HepG2 (cell line): Measurements from ENCODE around the gene SUPT4H1. TPM values are rescaled to one million over a fixed set of nuclear protein-coding genes. Genes with fewer than 3 reads are reported as not detected.

Source experiments
- CHCHD3 ChIP-seq: sonication (generic); formaldehyde crosslinking; IDR thresholded peaks from 2 replicates; pipeline ENCODE4 v1.8.0; 2022; ENCODE audit warnings: mild to moderate bottlenecking, missing genetic modification reagents, moderate library complexity
- ELF3 ChIP-seq: IDR thresholded peaks from 2 replicates; pipeline ENCODE4 v1.6.1; 2016; ENCODE audit warnings: missing genetic modification reagents, missing compliant biosample characterization
- FOXA3 ChIP-seq: IDR thresholded peaks from 2 replicates; pipeline ENCODE4 v1.6.1; 2016; ENCODE audit warnings: missing genetic modification reagents, missing compliant biosample characterization
- GABPB1 ChIP-seq: IDR thresholded peaks from 2 replicates; pipeline ENCODE4 v1.6.1; 2016; ENCODE audit warnings: mild to moderate bottlenecking, missing genetic modification reagents, moderate library complexity, missing compliant biosample characterization
- MZF1 ChIP-seq: sonication (generic); formaldehyde crosslinking; IDR thresholded peaks from 2 replicates; pipeline ENCODE4 v1.8.1; 2023; ENCODE audit warnings: mild to moderate bottlenecking, missing genetic modification reagents, borderline replicate concordance
- PPARG ChIP-seq: conservative IDR thresholded peaks from 2 replicates; pipeline ENCODE4 v1.6.1; 2016; ENCODE audit warnings: missing biosample characterization, missing genetic modification reagents
- SALL1 ChIP-seq: sonication (generic); formaldehyde crosslinking; IDR thresholded peaks from 2 replicates; pipeline ENCODE4 v1.8.0; 2022; ENCODE audit warnings: mild to moderate bottlenecking, missing genetic modification reagents
- SAP130 ChIP-seq: IDR thresholded peaks from 2 replicates; pipeline ENCODE4 v1.6.1; 2016; ENCODE audit warnings: low read depth
- SP4 ChIP-seq: sonication (generic); formaldehyde crosslinking; IDR thresholded peaks from 2 replicates; pipeline ENCODE4 v1.8.1; 2023; ENCODE audit warnings: mild to moderate bottlenecking, missing genetic modification reagents
- THAP11 ChIP-seq: IDR thresholded peaks from 2 replicates; pipeline ENCODE4 v1.6.1; 2016; ENCODE audit warnings: missing biosample characterization, missing genetic modification reagents
- ZMYM4 ChIP-seq: sonication (generic); formaldehyde crosslinking; IDR thresholded peaks from 2 replicates; pipeline ENCODE4 v1.8.1; 2023; ENCODE audit warnings: mild to moderate bottlenecking, missing genetic modification reagents
- ZNF17 ChIP-seq: sonication (generic); formaldehyde crosslinking; IDR thresholded peaks from 2 replicates; pipeline ENCODE4 v1.5.0; 2020; ENCODE audit warnings: mild to moderate bottlenecking, missing genetic modification reagents
- ZNF501 ChIP-seq: sonication (generic); formaldehyde crosslinking; IDR thresholded peaks from 2 replicates; pipeline ENCODE4 v1.5.1; 2020; ENCODE audit warnings: mild to moderate bottlenecking, moderate library complexity, missing genetic modification reagents
- ZNF772 ChIP-seq: sonication (generic); formaldehyde crosslinking; IDR thresholded peaks from 2 replicates; pipeline ENCODE4 v1.5.0; 2020; ENCODE audit warnings: mild to moderate bottlenecking, missing genetic modification reagents
- polyA plus RNA-seq, 8 experiments: library from polyadenylated mRNA; depleted of rRNA in 3 of 8; stranded (reverse) in 7 of 8; unstranded in 1 of 8; fragments of >200 nt; fragmentation: Illumina TruSeq in 4 of 8; extraction: Trizol in 4 of 8; gene quantifications; 2 replicates each; pipeline versions ENCODE4 v1.2.1 to v1.2.3, GENCODE V29; 2011 to 2016; ENCODE audit warnings: low read depth in 4 of 8, missing spikeins in 1 of 8, mixed read lengths in 1 of 8; ENCODE audit not compliant: insufficient read depth in 1 of 8
- total RNA-seq, 5 experiments: library from RNA; depleted of rRNA; stranded (reverse); fragments of >200 nt; fragmentation: Illumina TruSeq; extraction: Trizol; gene quantifications; 2 replicates each; pipeline ENCODE4 v1.2.3, GENCODE V29; 2016; ENCODE audit warnings: low read depth in 1 of 5
- TF ChIP-seq, protein P1 (sequence below): sonication (generic); formaldehyde crosslinking; IDR thresholded peaks from one replicate; pipeline ENCODE4 v1.5.1; 2020; ENCODE audit warnings: mild to moderate bottlenecking, missing genetic modification reagents; ENCODE audit errors: not compliant biosample characterization
- TF ChIP-seq, protein P2 (sequence below): sonication (generic); formaldehyde crosslinking; IDR thresholded peaks from 2 replicates; pipeline ENCODE4 v1.4.0; 2020; ENCODE audit warnings: missing genetic modification reagents, borderline replicate concordance
- TF ChIP-seq, protein P3 (sequence below): sonication (generic); formaldehyde crosslinking; IDR thresholded peaks from 2 replicates; pipeline ENCODE4 v1.5.0; 2020; ENCODE audit warnings: missing genetic modification reagents

Gene SUPT4H1
- total and polyA plus RNA-seq, 2 of the 13 experiments (the other 11 are each of a cell fraction or from before 2014, with no cell fraction given), result 155 to 244 TPM

DNA sequence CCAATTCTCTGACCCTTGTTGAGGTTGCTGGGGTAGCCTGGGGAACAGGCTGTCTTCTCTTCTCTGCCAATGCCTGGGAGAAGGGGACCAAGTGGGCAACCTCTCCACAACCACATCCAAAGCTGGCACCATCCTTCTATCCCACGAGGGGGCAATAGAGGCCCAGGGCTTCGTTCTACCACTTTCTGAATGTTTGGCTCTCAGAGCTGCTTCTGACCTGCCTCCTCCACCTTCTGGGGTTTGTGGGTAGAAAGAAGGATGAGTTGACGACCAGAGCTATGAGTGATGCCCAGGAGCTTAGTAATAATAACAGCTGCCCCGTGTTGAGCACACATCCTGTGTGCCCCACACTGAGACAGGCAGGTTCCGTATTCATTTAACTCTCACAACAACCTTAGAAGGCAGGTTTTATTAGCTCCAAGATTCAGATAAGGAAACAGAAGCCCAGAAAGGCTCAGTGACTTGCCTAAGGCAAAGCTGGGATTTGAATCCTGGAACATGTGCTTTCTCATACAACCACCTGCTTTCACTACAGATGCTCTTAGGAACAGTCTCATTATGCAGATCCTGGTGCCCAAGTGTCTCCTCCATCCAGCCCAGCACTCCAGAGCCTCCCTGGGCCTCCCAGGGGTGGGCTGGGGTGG lies 34.5 kb downstream of the SUPT4H1 start (continued):
- TF ChIP-seq, protein P1, sequence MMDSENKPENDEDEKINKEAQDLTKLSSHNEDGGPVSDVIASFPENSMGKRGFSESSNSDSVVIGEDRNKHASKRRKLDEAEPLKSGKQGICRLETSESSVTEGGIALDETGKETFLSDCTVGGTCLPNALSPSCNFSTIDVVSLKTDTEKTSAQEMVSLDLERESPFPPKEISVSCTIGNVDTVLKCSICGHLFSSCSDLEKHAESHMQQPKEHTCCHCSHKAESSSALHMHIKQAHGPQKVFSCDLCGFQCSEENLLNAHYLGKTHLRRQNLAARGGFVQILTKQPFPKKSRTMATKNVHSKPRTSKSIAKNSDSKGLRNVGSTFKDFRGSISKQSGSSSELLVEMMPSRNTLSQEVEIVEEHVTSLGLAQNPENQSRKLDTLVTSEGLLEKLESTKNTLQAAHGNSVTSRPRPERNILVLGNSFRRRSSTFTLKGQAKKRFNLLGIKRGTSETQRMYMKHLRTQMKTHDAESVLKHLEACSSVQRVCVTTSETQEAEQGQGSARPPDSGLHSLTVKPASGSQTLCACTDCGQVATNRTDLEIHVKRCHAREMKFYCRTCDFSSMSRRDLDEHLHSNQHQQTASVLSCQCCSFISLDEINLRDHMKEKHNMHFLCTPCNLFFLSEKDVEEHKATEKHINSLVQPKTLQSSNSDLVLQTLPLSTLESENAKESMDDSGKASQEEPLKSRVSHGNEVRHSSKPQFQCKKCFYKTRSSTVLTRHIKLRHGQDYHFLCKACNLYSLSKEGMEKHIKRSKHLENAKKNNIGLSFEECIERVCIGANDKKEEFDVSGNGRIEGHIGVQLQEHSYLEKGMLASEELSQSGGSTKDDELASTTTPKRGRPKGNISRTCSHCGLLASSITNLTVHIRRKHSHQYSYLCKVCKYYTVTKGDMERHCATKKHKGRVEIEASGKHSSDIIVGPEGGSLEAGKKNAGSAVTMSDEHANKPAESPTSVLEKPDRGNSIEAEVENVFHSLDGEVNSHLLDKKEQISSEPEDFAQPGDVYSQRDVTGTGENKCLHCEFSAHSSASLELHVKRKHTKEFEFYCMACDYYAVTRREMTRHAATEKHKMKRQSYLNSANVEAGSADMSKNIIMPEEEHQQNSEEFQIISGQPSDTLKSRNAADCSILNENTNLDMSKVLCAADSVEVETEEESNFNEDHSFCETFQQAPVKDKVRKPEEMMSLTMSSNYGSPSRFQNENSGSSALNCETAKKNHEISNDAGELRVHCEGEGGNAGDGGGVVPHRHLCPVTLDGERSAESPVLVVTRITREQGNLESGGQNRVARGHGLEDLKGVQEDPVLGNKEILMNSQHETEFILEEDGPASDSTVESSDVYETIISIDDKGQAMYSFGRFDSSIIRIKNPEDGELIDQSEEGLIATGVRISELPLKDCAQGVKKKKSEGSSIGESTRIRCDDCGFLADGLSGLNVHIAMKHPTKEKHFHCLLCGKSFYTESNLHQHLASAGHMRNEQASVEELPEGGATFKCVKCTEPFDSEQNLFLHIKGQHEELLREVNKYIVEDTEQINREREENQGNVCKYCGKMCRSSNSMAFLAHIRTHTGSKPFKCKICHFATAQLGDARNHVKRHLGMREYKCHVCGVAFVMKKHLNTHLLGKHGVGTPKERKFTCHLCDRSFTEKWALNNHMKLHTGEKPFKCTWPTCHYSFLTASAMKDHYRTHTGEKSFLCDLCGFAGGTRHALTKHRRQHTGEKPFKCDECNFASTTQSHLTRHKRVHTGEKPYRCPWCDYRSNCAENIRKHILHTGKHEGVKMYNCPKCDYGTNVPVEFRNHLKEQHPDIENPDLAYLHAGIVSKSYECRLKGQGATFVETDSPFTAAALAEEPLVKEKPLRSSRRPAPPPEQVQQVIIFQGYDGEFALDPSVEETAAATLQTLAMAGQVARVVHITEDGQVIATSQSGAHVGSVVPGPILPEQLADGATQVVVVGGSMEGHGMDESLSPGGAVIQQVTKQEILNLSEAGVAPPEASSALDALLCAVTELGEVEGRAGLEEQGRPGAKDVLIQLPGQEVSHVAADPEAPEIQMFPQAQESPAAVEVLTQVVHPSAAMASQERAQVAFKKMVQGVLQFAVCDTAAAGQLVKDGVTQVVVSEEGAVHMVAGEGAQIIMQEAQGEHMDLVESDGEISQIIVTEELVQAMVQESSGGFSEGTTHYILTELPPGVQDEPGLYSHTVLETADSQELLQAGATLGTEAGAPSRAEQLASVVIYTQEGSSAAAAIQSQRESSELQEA (CRISPR knock-in tag), result no peak
- no peak for TF ChIP-seq FOXA3
- 0 out of 2 replicates have a peak, but pooled peaks have one; percentile 17 for TF ChIP-seq THAP11 (CRISPR knock-in tag)
- peak; percentile 29; the same call in 1 of the 2 replicates for TF ChIP-seq SAP130 (CRISPR knock-in tag)
- peak; percentile 56 for TF ChIP-seq ELF3 (CRISPR knock-in tag)
- TF ChIP-seq GABPB1 (CRISPR knock-in tag), result peak; percentile 23; the same call in 1 of the 2 replicates
- TF ChIP-seq MZF1 (CRISPR knock-in tag), result no peak
- TF ChIP-seq CHCHD3, result no peak
- TF ChIP-seq ZNF772, result 0 out of 2 replicates have a peak, but pooled peaks have one; percentile 46
- peak; percentile 26; the same call in 1 of the 2 replicates for TF ChIP-seq ZMYM4 (CRISPR knock-in tag)
- 0 out of 2 replicates have a peak, but pooled peaks have one; percentile 39 for TF ChIP-seq ZNF501 (CRISPR knock-in tag)
- TF ChIP-seq, protein P2, sequence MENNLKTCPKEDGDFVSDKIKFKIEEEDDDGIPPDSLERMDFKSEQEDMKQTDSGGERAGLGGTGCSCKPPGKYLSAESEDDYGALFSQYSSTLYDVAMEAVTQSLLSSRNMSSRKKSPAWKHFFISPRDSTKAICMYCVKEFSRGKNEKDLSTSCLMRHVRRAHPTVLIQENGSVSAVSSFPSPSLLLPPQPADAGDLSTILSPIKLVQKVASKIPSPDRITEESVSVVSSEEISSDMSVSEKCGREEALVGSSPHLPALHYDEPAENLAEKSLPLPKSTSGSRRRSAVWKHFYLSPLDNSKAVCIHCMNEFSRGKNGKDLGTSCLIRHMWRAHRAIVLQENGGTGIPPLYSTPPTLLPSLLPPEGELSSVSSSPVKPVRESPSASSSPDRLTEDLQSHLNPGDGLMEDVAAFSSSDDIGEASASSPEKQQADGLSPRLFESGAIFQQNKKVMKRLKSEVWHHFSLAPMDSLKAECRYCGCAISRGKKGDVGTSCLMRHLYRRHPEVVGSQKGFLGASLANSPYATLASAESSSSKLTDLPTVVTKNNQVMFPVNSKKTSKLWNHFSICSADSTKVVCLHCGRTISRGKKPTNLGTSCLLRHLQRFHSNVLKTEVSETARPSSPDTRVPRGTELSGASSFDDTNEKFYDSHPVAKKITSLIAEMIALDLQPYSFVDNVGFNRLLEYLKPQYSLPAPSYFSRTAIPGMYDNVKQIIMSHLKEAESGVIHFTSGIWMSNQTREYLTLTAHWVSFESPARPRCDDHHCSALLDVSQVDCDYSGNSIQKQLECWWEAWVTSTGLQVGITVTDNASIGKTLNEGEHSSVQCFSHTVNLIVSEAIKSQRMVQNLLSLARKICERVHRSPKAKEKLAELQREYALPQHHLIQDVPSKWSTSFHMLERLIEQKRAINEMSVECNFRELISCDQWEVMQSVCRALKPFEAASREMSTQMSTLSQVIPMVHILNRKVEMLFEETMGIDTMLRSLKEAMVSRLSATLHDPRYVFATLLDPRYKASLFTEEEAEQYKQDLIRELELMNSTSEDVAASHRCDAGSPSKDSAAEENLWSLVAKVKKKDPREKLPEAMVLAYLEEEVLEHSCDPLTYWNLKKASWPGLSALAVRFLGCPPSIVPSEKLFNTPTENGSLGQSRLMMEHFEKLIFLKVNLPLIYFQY (CRISPR knock-in tag), result peak; percentile 68; the same call in 1 of the 2 replicates
- peak; percentile 46; the same call in 1 of the 2 replicates for TF ChIP-seq SALL1 (CRISPR knock-in tag)
- no peak for TF ChIP-seq ZNF17
- peak; percentile 13; the same call in 1 of the 2 replicates for TF ChIP-seq SP4 (CRISPR knock-in tag)
- TF ChIP-seq PPARG (CRISPR knock-in tag), result 0 out of 2 replicates have a peak, but pooled peaks have one; percentile 48
- TF ChIP-seq, protein P3, sequence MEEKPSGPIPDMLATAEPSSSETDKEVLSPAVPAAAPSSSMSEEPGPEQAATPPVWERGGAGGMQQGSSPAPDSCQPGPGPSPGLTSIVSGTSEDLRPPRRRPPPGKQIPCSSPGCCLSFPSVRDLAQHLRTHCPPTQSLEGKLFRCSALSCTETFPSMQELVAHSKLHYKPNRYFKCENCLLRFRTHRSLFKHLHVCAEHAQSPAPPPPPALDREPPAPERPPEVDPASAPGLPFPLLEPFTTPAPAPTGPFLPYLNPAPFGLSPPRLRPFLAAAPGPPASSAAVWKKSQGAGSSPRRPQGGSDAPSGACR (CRISPR knock-in tag), result no peak
